HepG2 (cell line): ENCODE results near the gene KLHL30. TPM values are rescaled to one million over a fixed set of nuclear protein-coding genes. Genes with fewer than 3 reads are reported as not detected.

ENCODE experiments used
- ATAC-seq: fragments of 200-7000 bp; cut with Tn5 transposase; 3 replicates; pipeline ENCODE4 v1.9.1; 2020; ENCODE audit warnings: mild to moderate bottlenecking, moderate library complexity
- BruUV-seq: library from RNA; stranded (reverse); fragments of 400-500 nt; replicated peaks from 2 replicates; lab custom pipeline; 2021; lab: Mats Ljungman, UMichigan
- CTCF ChIA-PET: fragments of 300-600 bp; formaldehyde crosslinking; extraction: SDS; loops from one replicate; lab custom pipeline; 2021; ENCODE audit warnings: low total read pairs, inconsistent platforms, low intra/inter-chr PET ratio; lab: Yijun Ruan, JAX
- POLR2A ChIA-PET: fragments of 350-600 bp; sonication (Branson Sonifier 250); formaldehyde crosslinking; loops from one replicate; lab custom pipeline; 2020; ENCODE audit warnings: antibody characterized with exemption, inconsistent platforms; lab: Yijun Ruan, JAX
- DNase-seq: peaks from one replicate; pipeline ENCODE4 v3.0.0-alpha.2; 2015; ENCODE audit warnings: low spot score
- FAIRE-seq: peaks from 3 replicates; lab custom pipeline; 2011; peaks lifted over from hg19 to GRCh38; lab: Jason Lieb, UNC
- H2AFZ ChIP-seq: one replicate; pipeline ENCODE4 v1.6.1; 2011; ENCODE audit warnings: low read length, inconsistent platforms
- H3K27ac ChIP-seq: fragments of 300-600 bp; 3 replicates; pipeline ENCODE4 v1.8.0; 2011; ENCODE audit warnings: mixed run types, mild to moderate bottlenecking, mixed read lengths, low read length, inconsistent platforms; ENCODE audit not compliant: insufficient read depth; ENCODE audit errors: extremely low read length
- H3K27me3 ChIP-seq, 2 experiments: fragments of 200-600 bp in 1 of 2; 2 replicates in 1 of 2; 3 replicates in 1 of 2; pipeline versions ENCODE4 v1.6.0 to v1.8.0; 2011; ENCODE audit warnings: low read length in 2 of 2, mild to moderate bottlenecking in 2 of 2, moderate library complexity in 2 of 2, inconsistent platforms in 1 of 2; ENCODE audit not compliant: insufficient read depth in 2 of 2, control insufficient read depth in 1 of 2
- H3K36me3 ChIP-seq, 2 experiments: fragments of 200-600 bp in 1 of 2; replicated peaks in 1 of 2; 2 replicates in 1 of 2; 3 replicates in 1 of 2; pipeline versions ENCODE4 v1.5.1 to v1.8.0; 2011; ENCODE audit warnings: low read length in 2 of 2, inconsistent platforms in 1 of 2; ENCODE audit not compliant: insufficient read depth in 2 of 2, control insufficient read depth in 1 of 2
- H3K4me1 ChIP-seq: 2 replicates; pipeline ENCODE4 v1.5.1; 2012; ENCODE audit warnings: low read length, inconsistent platforms; ENCODE audit not compliant: insufficient read depth
- H3K4me2 ChIP-seq: 2 replicates; pipeline ENCODE4 v1.6.0; 2011; ENCODE audit warnings: low read depth, low read length, inconsistent platforms
- H3K4me3 ChIP-seq, 3 experiments: fragments of 200-600 bp in 1 of 3; sonication (generic), shearing (Covaris generic) in 1 of 3; replicated peaks in 1 of 3; 2 replicates each; pipeline ENCODE4 v1.5.1; 2011 to 2016; ENCODE audit warnings: low read length in 3 of 3, inconsistent platforms in 2 of 3, low read depth in 2 of 3, mild to moderate bottlenecking in 2 of 3, control low read depth in 1 of 3, mixed read lengths in 1 of 3; ENCODE audit not compliant: insufficient read depth in 1 of 3
- H3K79me2 ChIP-seq: one replicate; pipeline ENCODE4 v1.6.1; 2011; ENCODE audit warnings: low read length, inconsistent platforms; ENCODE audit not compliant: insufficient read depth
- H3K9ac ChIP-seq: 2 replicates; pipeline ENCODE4 v1.6.0; 2011; ENCODE audit warnings: mild to moderate bottlenecking, low read depth, low read length, inconsistent platforms; ENCODE audit not compliant: insufficient read depth
- H3K9me3 ChIP-seq: 2 replicates; pipeline ENCODE4 v1.5.1; 2012; ENCODE audit warnings: mild to moderate bottlenecking, low read length
- H4K20me1 ChIP-seq: 2 replicates; pipeline ENCODE4 v1.6.0; 2011; ENCODE audit warnings: inconsistent platforms, mild to moderate bottlenecking, low read length, moderate library complexity; ENCODE audit not compliant: insufficient read depth
- ARNT2 ChIP-seq: sonication (generic); formaldehyde crosslinking; IDR thresholded peaks from 2 replicates; pipeline ENCODE4 v1.8.0; 2022; ENCODE audit warnings: mild to moderate bottlenecking, low read depth, missing genetic modification reagents, moderate library complexity
- DMAP1 ChIP-seq: IDR thresholded peaks from 2 replicates; pipeline ENCODE4 v1.6.1; 2016
- KDM5B ChIP-seq: sonication (generic); formaldehyde crosslinking; IDR thresholded peaks from 2 replicates; pipeline ENCODE4 v1.4.0; 2020; ENCODE audit warnings: missing genetic modification reagents, mild to moderate bottlenecking, borderline replicate concordance
- RAD21 ChIP-seq: fragments of 450-650 bp; formaldehyde crosslinking; IDR thresholded peaks from 2 replicates; pipeline ENCODE4 v1.5.0; 2020; ENCODE audit warnings: mild to moderate bottlenecking
- STAG1 ChIP-seq: sonication (generic); formaldehyde crosslinking; IDR thresholded peaks from 2 replicates; pipeline ENCODE4 v1.4.0; 2020; ENCODE audit warnings: missing genetic modification reagents
- XRCC5 ChIP-seq: fragments of 200-400 bp; formaldehyde crosslinking; optimal IDR thresholded peaks from 2 replicates; pipeline ENCODE3; 2017; ENCODE audit warnings: mild to moderate bottlenecking, low read length
- ZNF674 ChIP-seq: sonication (generic); formaldehyde crosslinking; IDR thresholded peaks from 2 replicates; pipeline ENCODE4 v1.5.0; 2020; ENCODE audit warnings: low read depth, mild to moderate bottlenecking, missing genetic modification reagents
- WGBS: methylation state at CpG from one replicate; pipeline ENCODE4 v1.1.6; 2017; ENCODE audit warnings: low lambda C conversion rate; 5-methylcytosine and 5-hydroxymethylcytosine counted together
- in situ Hi-C: cut with HindIII; loops from 2 replicates; pipeline ENCODE4 v1.10.0; 2017; ENCODE audit warnings: low pct_unique_long_range_greater_than_20kb; ENCODE audit not compliant: extremely low pct_ligation_motif_present
- intact Hi-C: fragments of 100-400 bp; cut with micrococcal nuclease; formaldehyde crosslinking; loops from one replicate; pipeline ENCODE4 v1.10.0; 2022; ENCODE audit not compliant: unreplicated experiment
- polyA plus RNA-seq, 8 experiments: library from polyadenylated mRNA; depleted of rRNA in 3 of 8; stranded (reverse) in 7 of 8; unstranded in 1 of 8; fragments of >200 nt; fragmentation: Illumina TruSeq in 4 of 8; extraction: Trizol in 4 of 8; gene quantifications; 2 replicates each; pipeline versions ENCODE4 v1.2.1 to v1.2.3, GENCODE V29; 2011 to 2016; ENCODE audit warnings: low read depth in 4 of 8, missing spikeins in 1 of 8, mixed read lengths in 1 of 8; ENCODE audit not compliant: insufficient read depth in 1 of 8
- total RNA-seq, 5 experiments: library from RNA; depleted of rRNA; stranded (reverse); fragments of >200 nt; fragmentation: Illumina TruSeq; extraction: Trizol; gene quantifications; 2 replicates each; pipeline ENCODE4 v1.2.3, GENCODE V29; 2016; ENCODE audit warnings: low read depth in 1 of 5
- TF ChIP-seq, protein P1 (sequence below): sonication (generic); IDR thresholded peaks from 2 replicates; pipeline ENCODE4 v1.6.1; 2016; ENCODE audit warnings: low read depth, borderline replicate concordance
- TF ChIP-seq, protein P2 (sequence below): sonication (generic); formaldehyde crosslinking; IDR thresholded peaks from 2 replicates; pipeline ENCODE4 v1.4.0; 2020; ENCODE audit warnings: mild to moderate bottlenecking, missing genetic modification reagents
- TF ChIP-seq, protein P3 (sequence below): sonication (generic); formaldehyde crosslinking; IDR thresholded peaks from 2 replicates; pipeline ENCODE4 v1.5.0; 2020; ENCODE audit warnings: mild to moderate bottlenecking, missing genetic modification reagents, moderate library complexity
- TF ChIP-seq, protein P4 (sequence below): sonication (generic); formaldehyde crosslinking; IDR thresholded peaks from 2 replicates; pipeline ENCODE4 v1.4.0; 2020; ENCODE audit warnings: mild to moderate bottlenecking, missing genetic modification reagents

Gene KLHL30
- total and polyA plus RNA-seq, 2 of the 13 experiments (the other 11 are each of a cell fraction or from before 2014, with no cell fraction given), result 0.05 TPM; not detected in 1

DNA sequence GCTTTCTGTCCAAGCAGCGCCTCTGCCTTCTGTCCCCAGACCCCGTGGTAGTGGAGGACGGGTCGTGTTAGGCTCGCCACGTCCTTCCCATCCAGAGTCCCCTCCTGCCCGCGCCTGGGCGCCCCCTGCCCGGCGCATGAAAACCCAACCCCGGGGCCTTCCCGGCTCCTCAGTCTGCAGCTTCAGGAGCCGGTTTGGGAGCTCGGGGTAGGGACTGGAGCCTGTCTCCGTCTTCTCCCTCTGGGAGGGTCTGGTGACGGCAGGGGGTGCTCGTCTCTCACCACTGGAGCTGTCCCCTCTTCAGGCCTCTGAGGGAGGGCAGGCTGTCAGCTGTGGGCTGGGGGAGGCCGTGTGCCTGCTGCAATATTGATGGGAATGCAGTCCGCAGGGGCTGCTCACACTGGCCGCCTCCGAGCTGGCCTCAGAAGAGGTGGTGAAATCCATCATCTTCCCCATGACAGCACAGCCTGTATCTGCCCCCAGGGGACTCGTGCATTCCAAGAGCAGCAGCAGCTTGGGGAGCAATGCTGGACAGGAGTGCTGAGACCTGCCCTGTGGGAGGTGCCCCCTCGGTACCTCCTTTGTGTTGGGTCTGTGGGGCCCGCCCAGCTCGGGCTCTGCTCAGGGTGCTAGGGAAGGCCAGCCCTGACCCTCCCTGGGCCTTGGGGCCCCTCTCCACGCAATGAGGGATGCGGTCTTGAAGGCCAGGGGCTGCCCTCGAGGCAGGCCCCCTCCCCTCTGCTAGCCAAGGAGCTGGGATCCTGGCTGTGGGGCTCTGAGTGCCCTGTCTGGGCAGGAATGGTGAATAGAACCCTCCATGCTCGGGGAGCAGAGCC is 17.8 kb upstream of the KLHL30 start:
- ChIA-PET POLR2A (no interaction called here), CTCF (interaction anchor here (1.5 kb wide), 1 partner anchor 19 kb away, joined by 6 read pairs; no protein-coding TSS in a partner anchor)
- no TSS peak for BruUV-seq
- peak overlapping the region in 1 of 3 experiments; percentile 22; a peak in 1 of 6 replicates for H3K4me3 ChIP-seq
- H3K4me2 ChIP-seq, result peak overlapping the region; percentile 36
- H3K9me3 ChIP-seq, result no peaks in the 10 kb centered on the region
- no peak overlapping the region for H3K27ac ChIP-seq
- no peak overlapping the region for H3K9ac ChIP-seq
- H2AFZ ChIP-seq, result no peak overlapping the region
- peaks cover 3 to 57% of the 10 kb centered on the region in 2 experiments for H3K27me3 ChIP-seq
- no peak for FAIRE-seq
- ATAC-seq, result peak; percentile 77
- in situ Hi-C loops (no loop called here), intact Hi-C loops (no loop called here)
- H3K79me2 ChIP-seq, result no peaks in the 10 kb centered on the region
- DNase-seq, result no peak
- no peaks in the 10 kb centered on the region for H4K20me1 ChIP-seq
- H3K36me3 ChIP-seq, result no peaks in the 10 kb centered on the region
- WGBS, result 15% methylated on average over 15 of the region's 30 CpGs
- 0 out of 2 replicates have a peak, but pooled peaks cover 11% of the 10 kb centered on the region for H3K4me1 ChIP-seq
- TF ChIP-seq KDM5B, result peak; percentile 47; the same call in 1 of the 2 replicates
- TF ChIP-seq, protein P1, sequence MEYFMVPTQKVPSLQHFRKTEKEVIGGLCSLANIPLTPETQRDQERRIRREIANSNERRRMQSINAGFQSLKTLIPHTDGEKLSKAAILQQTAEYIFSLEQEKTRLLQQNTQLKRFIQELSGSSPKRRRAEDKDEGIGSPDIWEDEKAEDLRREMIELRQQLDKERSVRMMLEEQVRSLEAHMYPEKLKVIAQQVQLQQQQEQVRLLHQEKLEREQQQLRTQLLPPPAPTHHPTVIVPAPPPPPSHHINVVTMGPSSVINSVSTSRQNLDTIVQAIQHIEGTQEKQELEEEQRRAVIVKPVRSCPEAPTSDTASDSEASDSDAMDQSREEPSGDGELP, result peak; percentile 71; the same call in 1 of the 2 replicates
- peak; percentile 80 for TF ChIP-seq STAG1 (CRISPR knock-in tag)
- 0 out of 2 replicates have a peak, but pooled peaks have one; percentile 52 for TF ChIP-seq ARNT2 (CRISPR knock-in tag)
- TF ChIP-seq, protein P2, sequence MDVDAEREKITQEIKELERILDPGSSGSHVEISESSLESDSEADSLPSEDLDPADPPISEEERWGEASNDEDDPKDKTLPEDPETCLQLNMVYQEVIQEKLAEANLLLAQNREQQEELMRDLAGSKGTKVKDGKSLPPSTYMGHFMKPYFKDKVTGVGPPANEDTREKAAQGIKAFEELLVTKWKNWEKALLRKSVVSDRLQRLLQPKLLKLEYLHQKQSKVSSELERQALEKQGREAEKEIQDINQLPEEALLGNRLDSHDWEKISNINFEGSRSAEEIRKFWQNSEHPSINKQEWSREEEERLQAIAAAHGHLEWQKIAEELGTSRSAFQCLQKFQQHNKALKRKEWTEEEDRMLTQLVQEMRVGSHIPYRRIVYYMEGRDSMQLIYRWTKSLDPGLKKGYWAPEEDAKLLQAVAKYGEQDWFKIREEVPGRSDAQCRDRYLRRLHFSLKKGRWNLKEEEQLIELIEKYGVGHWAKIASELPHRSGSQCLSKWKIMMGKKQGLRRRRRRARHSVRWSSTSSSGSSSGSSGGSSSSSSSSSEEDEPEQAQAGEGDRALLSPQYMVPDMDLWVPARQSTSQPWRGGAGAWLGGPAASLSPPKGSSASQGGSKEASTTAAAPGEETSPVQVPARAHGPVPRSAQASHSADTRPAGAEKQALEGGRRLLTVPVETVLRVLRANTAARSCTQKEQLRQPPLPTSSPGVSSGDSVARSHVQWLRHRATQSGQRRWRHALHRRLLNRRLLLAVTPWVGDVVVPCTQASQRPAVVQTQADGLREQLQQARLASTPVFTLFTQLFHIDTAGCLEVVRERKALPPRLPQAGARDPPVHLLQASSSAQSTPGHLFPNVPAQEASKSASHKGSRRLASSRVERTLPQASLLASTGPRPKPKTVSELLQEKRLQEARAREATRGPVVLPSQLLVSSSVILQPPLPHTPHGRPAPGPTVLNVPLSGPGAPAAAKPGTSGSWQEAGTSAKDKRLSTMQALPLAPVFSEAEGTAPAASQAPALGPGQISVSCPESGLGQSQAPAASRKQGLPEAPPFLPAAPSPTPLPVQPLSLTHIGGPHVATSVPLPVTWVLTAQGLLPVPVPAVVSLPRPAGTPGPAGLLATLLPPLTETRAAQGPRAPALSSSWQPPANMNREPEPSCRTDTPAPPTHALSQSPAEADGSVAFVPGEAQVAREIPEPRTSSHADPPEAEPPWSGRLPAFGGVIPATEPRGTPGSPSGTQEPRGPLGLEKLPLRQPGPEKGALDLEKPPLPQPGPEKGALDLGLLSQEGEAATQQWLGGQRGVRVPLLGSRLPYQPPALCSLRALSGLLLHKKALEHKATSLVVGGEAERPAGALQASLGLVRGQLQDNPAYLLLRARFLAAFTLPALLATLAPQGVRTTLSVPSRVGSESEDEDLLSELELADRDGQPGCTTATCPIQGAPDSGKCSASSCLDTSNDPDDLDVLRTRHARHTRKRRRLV (CRISPR knock-in tag), result no peak
- TF ChIP-seq, protein P3, sequence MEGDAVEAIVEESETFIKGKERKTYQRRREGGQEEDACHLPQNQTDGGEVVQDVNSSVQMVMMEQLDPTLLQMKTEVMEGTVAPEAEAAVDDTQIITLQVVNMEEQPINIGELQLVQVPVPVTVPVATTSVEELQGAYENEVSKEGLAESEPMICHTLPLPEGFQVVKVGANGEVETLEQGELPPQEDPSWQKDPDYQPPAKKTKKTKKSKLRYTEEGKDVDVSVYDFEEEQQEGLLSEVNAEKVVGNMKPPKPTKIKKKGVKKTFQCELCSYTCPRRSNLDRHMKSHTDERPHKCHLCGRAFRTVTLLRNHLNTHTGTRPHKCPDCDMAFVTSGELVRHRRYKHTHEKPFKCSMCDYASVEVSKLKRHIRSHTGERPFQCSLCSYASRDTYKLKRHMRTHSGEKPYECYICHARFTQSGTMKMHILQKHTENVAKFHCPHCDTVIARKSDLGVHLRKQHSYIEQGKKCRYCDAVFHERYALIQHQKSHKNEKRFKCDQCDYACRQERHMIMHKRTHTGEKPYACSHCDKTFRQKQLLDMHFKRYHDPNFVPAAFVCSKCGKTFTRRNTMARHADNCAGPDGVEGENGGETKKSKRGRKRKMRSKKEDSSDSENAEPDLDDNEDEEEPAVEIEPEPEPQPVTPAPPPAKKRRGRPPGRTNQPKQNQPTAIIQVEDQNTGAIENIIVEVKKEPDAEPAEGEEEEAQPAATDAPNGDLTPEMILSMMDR (CRISPR knock-in tag), result peak; percentile 84
- TF ChIP-seq XRCC5, result peak; percentile 69
- TF ChIP-seq RAD21 (CRISPR knock-in tag), result peak; percentile 67
- TF ChIP-seq, protein P4, sequence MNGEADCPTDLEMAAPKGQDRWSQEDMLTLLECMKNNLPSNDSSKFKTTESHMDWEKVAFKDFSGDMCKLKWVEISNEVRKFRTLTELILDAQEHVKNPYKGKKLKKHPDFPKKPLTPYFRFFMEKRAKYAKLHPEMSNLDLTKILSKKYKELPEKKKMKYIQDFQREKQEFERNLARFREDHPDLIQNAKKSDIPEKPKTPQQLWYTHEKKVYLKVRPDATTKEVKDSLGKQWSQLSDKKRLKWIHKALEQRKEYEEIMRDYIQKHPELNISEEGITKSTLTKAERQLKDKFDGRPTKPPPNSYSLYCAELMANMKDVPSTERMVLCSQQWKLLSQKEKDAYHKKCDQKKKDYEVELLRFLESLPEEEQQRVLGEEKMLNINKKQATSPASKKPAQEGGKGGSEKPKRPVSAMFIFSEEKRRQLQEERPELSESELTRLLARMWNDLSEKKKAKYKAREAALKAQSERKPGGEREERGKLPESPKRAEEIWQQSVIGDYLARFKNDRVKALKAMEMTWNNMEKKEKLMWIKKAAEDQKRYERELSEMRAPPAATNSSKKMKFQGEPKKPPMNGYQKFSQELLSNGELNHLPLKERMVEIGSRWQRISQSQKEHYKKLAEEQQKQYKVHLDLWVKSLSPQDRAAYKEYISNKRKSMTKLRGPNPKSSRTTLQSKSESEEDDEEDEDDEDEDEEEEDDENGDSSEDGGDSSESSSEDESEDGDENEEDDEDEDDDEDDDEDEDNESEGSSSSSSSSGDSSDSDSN (CRISPR knock-in tag), result 0 out of 2 replicates have a peak, but pooled peaks have one; percentile 21
- TF ChIP-seq ZNF674 (CRISPR knock-in tag), result no peak
- no peak for TF ChIP-seq DMAP1 (CRISPR knock-in tag)
